Activated CD8-positive, alpha-beta memory T cell treated with anti-CD3 and anti-CD28 coated beads, Interleukin-2, amount 50 U/mL, for 1 hour (primary cell): ENCODE data around the gene FZD7.

Source experiments
- DNase-seq: peaks from one replicate; pipeline ENCODE4 v3.0.0-alpha.2; 2020; ENCODE audit errors: extremely low read depth

The FZD7 gene

DNA sequence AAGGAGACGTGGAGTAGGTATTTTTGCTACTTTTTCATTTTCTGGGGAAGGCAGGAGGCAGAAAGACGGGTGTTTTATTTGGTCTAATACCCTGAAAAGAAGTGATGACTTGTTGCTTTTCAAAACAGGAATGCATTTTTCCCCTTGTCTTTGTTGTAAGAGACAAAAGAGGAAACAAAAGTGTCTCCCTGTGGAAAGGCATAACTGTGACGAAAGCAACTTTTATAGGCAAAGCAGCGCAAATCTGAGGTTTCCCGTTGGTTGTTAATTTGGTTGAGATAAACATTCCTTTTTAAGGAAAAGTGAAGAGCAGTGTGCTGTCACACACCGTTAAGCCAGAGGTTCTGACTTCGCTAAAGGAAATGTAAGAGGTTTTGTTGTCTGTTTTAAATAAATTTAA is 3.4 kb downstream of the FZD7 start:
- DNase-seq, result no peak

DNA sequence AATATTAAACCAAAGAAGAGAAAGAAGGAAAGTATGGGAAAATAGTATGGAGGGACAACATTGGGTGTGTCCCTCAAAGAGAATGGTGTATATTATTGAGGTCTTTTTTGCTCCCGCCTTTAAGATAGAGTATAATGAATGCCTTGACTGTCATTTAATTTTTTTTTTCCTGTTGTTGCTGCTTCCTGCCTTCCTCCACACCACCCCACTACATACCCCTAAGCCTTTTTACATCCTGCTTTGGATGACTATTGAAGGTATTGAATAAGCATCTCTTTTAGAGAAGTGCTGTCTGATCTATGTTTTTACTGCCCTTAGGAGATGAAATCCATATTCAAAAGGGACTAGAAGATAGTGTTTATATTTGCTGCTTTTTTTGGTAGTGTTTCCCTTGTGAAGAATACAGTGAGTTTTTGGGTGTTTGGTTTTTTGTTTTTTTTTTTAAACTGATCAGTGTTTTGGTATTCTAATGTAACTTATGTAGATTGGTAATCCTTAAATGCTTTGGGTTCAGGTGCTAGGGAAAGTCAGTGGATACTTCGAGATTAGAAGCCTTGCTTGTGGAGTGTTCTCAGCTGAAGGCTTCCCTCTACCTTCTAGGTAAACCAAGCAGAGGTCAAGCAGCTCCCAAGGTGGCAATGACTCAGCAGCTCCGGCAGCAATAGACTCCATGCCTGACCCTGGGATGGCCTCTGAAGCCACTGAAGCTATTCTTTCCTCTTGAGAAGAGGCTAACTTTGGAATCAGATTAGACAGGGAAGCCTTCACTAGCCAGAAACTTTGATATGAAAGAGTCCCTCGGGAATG is 5.0 kb downstream of the FZD7 start:
- DNase-seq, result no peak

DNA sequence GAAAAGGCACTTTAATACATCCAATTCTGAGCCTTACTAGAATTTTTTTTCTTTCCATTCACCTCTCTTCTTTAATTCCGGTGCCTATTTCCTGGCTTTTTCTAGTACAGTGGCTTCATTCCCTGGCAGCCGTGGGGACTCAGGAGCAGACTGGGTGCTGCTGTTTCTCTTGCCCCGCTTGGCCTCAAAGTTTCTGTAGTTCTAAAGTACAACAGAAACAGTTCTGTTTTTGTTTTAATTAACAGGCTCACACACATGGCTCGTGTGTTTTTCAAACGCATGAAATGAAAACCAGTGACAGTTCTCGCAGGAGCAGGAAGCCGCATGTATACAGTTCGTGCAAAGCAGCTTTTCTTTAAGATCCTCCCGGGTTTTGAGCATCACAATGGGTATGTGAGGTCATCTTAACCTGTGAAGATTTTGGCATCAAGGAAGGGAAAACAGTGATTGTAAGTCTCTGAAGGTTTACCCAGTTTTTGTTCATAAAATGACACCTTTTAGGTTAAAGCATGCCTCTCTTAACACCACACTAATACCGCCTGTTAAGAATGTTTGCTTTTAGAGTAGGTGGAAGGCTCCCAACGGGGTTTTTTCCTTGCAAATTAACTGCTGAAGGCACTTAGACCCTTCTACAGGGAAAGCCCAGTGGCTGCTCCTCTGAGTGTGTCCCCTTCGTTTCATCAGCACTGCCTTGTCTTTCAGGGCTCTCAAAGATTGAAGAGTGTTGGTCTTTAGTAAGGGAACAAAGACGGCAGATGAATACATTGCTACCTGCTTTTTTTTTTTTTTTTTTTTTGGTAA is 5.8 kb downstream of the FZD7 start:
- DNase-seq, result no peak

DNA sequence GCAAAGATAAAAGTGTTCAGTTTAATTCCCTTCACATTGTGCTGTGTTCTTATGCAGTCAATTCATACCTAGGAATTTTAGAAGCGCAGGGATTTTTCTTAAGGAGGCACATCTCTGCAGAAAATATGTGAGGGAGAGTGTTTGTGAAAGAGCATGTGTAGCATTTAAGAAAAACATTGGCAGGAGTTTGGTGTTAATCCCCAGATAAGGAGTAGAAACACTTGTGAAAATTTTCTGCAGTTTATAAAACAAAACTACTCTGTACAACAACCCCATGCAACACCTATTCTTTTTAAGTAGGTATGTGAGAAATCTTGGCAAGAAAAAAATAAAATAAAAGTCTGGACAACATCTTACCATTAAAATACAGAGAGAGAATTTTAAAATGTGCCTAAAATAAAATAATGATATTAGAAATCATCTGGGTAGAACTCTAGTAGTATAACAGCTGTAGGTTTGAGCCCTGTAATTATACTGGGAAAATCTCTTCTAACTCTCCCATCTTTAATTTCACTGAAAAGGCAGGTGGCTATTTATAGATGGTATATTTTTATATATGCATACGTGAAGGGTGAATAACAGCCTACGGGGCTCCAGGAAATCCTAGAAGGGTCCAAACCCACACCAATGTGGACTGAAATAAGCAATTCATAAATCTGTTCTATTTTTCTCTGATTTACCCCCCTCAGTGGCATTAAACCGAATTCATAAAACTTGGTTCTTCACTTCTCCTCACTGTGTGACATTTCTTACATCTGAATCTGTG is 6.6 kb downstream of the FZD7 start:
- no peak for DNase-seq

DNA sequence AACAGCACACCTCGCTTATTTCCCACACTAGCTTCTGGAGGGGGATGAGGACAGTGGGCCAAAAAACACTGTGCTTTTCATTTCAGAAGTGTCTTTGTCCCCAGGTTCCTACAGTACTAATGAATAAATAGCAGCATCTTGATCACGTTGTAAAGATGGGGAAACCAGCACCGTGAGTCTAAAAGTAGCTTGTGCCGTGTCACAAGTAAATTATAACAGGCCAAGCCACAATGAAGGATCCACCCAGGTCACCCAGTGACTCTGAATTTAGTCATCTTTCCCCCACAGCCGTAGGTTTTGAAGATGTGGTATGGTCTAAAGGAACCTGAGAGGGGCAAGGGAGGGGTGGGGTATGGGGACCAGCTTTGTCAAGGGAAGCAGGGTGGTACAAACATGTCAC is 8.8 kb downstream of the FZD7 start:
- DNase-seq, result no peak

DNA sequence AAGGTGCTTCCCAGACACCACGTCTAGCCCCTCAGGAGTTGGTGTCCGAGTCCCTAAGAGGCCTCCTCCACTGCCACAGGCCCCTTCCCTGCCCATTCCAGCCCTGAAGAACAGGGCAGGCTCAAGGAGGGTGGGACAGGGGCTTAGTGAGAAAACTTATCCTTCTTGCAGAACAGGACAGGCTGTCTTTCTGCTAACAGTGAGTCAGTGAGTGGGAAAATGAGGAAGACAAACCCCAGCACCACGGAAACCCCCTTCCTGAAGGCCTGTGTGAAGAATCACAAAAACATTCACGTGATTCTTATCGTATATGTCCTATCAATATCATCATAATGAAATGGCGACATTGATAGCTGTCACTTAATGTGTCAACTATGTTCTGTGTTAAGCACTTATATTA is 9.8 kb downstream of the FZD7 start:
- no peak for DNase-seq

DNA sequence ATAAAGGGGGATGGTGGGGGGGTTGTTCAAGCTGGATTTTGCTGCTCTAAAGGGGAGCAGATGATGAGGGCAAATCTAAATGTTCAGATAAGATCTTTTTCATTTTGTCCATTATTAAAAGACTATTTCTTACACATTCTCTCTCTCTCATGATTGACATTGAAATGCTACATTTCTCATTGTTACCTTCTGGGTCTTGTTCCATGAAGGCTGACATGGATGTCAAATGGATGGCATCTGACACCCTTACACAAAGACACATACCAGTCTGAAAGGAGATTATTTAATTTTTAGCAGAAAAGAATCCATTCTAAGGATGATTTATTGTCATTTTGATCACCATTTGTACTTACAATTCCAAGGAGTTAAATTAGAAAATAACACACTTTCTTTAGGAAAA is 11.1 kb downstream of the FZD7 start:
- DNase-seq, result no peak

DNA sequence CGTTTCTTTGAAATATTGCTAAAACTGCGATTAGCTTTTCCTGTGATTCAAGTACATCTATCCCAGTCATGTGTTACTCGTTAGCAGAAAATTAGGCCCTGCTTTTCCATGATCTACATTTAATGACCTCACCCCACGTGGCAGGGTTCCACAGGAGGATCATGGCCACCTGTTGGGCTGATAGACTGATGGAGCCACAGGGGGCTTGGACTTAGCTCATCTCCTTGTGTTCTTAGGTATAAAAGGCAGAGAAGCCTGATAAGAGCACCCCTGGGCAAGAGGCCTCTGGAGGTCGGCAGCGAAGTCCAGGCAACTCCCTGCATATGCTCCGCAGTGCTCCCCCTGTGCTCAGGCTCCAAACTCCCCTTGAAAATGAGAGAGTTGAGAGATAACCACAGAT is 12.9 kb downstream of the FZD7 start:
- no peak for DNase-seq

DNA sequence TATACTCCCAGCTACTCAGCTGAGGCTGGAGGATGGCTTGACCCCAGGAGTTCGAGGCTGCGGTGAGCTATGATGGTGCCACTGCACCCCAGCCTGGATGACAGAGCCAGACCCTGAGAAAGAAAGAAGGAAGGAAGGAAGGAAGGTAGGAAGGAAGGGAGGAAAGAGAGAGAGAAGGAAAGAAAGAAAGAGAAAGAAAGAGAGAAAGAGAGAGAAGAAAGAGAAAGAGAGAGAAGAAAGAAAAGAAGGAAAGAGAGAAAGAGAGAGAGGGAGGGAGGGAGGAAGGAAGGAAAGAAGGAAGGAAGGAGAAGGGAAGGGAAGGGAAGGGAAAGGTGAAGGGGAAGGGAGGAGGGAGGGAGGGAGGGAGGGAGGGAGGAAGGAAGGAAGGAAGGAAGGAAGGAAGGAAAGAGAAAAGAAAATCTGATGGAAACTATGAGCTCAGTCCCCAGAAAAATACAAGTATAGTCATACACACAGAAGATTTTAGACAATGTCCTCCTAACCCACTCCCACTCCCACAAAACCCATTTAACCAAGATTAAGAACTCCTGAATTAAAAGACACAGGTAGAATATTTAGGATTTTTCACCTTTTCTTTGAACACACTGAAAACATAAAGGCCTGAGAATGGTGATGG is 15.6 kb downstream of the FZD7 start:
- no peak for DNase-seq

DNA sequence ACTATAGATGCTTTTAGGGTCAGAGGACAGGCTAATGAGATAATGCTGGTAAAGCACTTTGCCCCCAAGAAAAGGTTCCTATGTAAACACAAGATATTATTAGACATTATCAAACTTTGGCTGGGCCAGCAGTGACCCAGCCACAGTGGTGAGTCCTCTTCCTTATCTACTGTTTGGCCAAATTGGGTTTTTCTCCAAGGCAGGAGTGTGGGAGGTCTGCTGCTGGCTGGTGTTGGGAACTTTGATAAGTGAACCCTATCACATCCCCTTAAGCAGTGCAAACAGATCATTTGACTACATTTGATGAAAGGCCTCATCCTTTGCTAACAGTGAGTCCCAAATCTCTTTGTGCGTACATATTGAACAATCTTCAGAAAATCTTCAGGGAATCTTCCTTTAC is 16.2 kb downstream of the FZD7 start:
- no peak for DNase-seq

DNA sequence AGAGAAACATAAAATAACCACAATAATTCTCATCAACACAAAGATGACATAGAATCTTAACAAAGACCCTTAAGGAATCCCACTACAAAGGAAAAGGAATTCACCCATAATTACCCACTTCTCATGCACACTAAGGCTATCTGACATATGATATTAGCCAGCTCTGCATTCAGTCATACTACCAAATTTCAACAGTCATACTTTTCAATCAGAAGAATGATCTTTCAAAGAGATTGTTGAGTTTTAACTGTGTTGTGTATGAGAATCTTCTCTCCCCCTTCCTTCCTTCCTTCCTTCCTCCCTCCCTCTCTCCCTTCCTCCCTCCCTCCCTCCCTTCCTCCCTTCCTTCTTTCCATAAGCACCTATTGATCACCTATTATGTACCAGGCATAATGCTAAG is 17.0 kb downstream of the FZD7 start:
- no peak for DNase-seq

DNA sequence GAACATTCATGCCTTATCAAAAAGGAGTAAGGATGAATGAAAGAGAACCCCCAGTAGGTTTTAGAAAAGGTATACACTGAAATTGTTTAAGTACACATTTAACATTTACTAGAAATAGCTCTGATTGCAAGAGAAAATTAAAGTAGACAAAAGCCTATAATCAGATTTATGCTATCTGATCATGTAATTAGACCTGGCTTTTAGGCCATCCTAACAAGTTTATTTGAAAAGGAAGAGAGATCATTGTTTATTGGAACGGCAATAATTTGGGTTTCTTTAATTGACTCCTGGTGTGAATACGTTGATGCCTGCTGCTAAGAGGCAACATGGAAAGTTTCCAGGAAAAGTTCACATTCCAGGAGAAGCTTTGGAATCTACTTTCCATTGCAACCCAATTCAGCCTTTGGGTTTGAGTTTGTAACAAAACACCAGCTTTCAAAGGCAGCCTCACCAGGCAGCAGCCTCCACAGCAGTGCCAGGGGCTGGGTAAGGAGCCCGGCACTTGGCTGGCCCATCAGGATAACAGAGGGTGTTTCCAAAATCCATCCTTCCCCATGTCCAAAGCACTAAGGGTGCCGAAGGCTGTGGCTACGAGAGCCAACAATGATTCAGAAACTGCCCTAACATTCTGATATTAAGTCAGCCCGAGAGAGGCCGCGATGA is 18.0 kb downstream of the FZD7 start:
- DNase-seq, result no peak

DNA sequence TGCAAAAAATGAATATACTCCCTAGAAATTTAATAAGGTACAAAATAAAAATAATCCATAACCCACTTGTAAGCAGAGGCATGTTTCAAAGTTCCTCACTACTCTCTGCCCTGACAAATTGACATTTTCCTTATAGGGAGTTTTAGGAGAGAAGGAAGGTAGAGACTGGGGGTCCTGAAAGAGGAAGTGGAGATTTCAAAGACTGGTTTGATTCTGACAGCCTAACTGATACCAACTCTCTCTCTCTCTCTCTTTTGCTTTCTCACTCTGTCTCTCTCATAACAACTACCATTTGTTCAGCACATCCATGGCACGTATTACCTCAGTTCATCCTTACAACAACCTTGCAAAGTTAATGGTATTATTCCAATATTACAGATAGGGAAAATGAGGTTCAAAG is 18.6 kb downstream of the FZD7 start:
- DNase-seq, result no peak

DNA sequence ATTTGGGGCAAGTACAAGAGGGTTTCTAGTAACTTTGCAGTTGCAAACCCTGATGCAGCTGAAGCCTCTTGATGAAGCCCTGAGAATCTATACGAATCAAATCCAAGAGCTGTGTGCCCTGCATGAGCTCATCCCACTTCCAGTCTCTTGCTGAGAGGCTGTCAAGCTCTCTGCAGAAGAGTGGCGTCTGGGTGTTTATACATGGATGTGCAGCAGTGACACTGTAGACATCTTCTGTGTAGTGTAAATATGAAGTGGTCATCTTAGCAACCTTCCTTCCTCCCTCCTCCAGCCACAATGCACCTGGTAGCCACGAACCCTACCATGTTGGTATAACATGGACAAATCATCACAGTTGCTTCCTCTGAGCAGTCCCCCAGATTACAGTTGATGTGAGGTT is 21.0 kb downstream of the FZD7 start:
- no peak for DNase-seq

DNA sequence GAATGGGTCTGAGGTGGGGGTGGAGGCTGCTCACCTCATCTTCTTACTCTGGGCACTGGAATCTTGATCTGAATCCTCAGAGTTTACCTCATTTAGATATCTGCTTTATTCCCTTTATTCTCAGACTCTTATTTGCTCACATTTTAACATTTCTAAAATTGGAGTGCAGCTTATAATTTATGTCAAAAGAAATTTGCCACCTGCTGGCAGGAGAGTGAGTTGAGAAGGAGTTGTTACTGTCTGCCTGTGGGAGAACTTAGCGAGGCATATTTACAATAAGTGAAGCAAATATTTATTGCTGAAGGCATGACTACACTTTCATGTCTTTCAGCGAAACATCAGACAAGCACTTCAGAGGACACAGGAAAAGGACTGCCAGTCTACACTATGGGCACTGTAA is 23.0 kb downstream of the FZD7 start:
- no peak for DNase-seq

DNA sequence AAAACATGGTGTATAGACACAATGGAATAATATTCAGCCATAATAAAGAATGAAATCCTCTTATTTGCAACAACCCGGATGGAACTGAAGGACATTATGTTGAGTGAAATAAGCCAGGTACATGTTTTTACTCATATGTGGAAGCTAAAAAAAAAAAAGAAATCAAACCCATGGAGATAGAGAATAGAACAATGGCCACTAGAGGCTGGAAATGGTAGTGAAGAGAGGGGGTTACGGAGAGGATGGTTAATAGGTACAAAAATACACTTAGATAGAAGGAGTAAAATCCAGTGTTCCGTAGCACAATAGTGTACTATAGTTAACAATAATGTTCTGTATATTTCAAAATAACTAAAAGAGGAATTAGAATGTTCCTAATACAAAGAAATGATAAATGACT is 26.6 kb downstream of the FZD7 start:
- no peak for DNase-seq

DNA sequence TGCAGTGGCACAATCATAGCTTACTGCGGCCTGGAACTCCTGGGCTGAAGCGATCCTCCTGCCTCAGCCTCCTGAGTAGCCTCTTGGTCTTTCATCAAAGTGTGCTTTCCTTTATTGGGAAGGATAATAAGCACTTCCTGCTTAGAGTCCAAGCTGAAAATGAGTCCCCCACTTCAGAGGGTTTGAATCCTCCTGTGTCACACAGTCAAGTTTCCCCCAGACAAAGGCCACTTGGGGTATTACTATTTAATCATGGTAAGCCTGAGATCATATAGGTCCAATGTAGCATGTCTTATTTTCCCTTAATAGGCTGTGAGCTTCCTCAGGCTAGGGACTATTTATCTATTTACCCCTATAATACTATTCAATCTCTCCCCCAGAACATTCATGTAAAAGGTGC is 28.0 kb downstream of the FZD7 start:
- no peak for DNase-seq

DNA sequence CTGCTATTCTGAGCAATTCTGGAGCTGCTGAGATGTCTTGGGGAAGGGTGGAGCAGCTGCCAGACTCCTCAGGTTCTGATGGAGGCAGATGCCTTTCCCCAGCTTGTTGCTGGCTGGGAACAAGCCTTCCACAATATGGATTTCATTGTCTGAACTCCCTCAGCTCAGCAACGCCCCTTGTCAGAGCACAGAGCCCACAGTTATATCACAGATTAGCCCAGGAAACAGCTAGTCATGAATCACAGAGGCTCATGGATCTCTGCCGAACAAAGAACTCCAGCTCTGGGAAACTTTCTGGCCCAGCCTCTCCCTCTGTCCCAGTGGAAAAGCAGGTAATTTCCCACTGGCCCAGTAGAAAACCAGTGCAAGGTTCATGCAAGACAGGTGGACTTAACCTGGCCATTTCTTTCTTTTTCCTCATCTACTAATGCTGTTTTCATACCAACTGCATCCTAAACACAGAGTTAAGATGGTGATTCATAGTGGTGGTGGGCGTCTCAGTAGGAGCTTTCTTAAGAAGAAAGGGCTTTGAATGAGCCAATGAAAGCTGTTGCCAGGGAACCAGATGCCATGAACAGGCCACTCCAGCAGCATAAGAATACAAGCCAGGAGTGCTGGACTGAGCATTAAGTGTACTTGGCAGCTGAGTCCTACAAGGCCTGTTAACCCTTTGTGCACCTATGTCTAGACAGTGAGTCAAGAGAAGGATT is 30.7 kb downstream of the FZD7 start:
- DNase-seq, result no peak

DNA sequence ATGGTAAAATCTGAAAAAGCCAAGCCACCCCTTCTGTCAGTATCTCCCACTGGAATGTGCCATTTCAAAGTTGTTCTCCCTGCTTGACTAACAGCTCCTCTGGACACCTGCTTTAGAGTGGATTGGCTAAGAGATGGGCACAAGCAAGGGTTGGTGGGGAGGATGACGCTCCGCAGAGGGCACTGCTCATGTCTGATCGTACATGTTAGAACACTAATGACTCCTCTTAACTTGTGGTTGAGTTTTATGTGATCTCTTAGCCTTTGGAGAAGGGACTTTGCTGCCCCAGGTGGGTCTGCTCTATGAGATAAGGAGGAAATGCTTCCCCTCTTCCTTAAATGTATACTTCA is 31.2 kb downstream of the FZD7 start:
- no peak for DNase-seq

DNA sequence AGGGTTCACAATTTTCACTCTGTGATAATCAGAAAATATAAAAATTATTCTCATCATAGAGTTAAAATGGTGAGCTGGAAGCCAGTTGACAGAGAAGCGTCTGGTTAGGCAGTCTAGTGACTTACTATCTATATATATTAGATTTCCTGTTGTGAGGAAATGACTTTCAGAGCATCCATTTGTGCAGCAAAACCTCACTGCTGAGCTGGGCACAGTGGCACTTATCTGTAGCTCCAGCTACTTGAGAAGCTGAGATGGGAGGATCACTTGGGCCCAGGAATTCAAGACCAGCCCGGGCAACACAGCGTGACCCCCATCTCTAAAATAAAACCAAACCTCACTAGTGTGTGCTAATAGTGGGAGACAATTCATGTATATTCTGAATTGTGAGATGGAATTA is 32.2 kb downstream of the FZD7 start:
- DNase-seq, result no peak

DNA sequence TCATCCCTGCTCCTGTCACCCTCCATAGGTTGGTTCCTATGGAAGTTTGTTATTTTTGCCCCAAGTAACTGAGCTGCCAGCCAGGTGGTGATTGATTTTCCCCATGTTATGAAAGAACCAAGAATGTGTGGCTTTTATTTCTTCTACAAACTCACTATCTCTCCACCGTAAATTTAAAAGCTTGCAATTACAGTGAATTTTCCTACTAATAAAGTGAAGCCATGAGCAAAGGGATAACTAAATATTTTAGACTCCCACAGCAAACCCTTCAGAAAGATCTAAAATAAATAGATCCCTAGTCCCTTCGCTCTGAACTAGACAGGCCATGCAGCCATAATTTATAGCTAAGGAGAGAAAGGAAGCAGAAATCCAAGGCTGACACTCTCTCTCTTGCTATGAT is 33.2 kb downstream of the FZD7 start:
- DNase-seq, result no peak
